8988T (cell line): Measurements from ENCODE around the gene TMEM45A.
"Not testable (repeated sequence)": the region's sequence is repeated elsewhere in the genome, so short reads cannot be mapped to it uniquely, and the experiment has no call there.

Source experiments
- DNase-seq: peaks from one replicate; pipeline ENCODE4 v3.0.0; 2011

Gene TMEM45A

DNA sequence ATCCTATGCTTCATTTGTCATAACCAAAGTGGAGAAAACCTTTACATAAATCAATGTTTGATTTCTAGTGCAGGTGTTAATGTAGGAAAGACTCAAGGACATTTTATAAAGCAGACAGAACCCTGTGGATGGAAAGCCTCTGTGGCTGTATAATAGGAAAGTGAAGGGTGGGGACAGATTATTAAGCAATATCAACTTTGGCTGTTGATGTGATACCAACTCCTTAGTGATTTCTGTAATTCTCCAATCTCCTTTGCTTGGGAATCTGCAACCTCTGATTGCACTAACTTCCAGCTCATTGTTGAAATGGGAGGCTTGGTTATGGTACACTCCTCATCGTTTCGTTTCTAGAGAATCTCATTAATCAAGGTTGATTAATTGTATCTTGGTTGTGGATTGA lies 87.7 kb downstream of the TMEM45A start:
- no peak for DNase-seq

GRCh38 chr3:100581650-100582049 lies 89.2 kb downstream of the TMEM45A start:
- no peak for DNase-seq

- not testable (repeated sequence) for DNase-seq
Observed at GRCh38 chr3:100582157-100582556, 89.7 kb downstream of the TMEM45A start.

DNA sequence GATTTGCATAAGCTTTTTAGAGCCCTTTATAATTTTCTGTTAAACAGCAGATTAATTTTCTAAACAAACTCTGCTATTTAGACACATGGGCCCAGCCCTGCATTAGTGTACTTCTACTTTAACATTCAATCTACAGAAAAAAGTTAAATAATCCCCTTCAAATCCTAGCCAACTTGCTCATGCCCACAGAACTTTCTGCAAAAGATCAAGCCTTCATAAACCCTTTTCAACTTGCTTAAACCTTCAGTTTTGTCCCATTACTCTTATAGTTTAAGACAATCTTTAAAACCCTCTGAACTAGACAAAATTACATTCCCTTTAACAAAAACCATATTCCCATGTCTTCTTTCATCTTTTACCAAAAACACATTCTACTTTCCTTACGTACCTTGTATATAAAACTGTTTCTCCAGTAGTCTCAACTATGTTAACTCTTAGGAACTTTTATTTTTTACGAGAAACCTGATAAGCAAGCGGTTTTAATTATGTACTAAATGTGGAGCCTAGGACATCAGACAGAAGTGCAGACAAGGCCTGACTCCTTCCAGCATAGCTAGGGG lies 91.8 kb downstream of the TMEM45A start:
- no peak for DNase-seq

DNA sequence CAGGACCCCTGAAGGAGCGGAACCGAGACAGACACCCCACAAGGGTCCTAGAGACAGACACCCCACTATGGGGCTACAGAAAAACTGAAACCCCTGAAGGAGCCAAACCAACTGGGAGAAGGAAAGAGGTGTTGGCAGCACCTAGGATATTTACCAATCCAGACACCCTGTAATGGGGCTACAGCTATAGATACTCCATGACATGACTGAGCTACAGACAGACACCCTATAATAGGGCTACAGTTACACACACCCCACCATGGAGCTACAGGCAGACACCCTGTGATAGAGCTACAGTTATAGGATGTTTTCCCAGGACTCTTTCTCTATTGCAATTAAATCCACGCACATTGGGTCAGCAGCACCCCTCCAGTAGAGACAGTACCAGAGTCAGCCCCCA lies 94.4 kb downstream of the TMEM45A start:
- no peak for DNase-seq

DNA sequence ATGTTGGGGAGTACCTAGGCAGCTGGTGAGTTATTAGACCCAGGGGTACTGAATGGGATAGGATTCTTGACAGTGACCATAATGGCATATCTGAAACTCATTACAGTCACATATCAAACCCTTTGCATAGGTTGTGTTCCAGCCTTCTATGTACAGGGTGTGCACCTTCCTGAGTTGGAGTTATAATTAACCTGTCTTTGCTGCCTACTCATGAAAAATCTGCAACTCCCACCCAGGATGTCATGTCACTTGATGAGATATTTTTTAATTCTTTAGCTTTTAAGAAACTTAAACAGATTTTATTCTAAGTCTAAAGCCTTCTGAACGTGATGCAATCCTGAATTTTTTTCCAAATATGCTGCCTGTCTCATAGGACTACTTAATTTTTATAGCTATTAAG lies 95.8 kb downstream of the TMEM45A start:
- no peak for DNase-seq

- DNase-seq: no peak
Observed at GRCh38 chr3:100590114-100590839, 97.9 kb downstream of the TMEM45A start.

DNA sequence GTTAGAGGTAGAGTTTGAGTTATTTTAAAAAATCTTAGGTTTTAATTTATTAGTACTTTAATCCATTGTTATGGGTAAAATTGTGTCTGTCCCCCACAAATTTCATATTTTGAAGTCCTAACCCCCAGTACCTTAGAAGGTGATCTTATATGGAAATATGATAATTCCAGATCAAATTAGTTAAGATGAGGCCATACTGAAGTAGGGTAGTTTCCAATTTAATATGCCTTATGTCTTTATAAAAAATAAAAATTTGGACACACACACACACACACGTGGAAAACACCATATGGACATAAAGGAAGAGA lies 98.4 kb downstream of the TMEM45A start:
- no peak for DNase-seq

DNA sequence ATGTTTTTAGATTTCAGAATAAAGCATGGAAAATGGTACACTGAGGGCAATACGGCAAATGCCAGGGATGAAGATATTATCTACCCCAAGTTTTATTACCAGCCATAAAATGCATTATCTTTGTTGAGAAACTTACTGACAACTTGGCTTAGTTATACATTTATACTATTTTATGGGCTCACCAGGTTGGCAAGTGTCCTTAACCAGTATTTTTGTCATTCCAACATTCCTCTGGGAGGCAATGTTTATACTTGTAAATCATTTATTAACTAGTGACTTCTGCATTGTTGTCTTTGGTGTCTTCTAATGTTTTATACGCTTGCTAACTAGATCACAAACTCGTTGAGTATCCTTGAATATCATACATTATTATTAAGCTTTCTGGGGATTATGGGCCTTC lies 99.0 kb downstream of the TMEM45A start:
- no peak for DNase-seq

- no peak for DNase-seq
Observed at GRCh38 chr3:100600181-100601042, 108.0 kb downstream of the TMEM45A start.

DNA sequence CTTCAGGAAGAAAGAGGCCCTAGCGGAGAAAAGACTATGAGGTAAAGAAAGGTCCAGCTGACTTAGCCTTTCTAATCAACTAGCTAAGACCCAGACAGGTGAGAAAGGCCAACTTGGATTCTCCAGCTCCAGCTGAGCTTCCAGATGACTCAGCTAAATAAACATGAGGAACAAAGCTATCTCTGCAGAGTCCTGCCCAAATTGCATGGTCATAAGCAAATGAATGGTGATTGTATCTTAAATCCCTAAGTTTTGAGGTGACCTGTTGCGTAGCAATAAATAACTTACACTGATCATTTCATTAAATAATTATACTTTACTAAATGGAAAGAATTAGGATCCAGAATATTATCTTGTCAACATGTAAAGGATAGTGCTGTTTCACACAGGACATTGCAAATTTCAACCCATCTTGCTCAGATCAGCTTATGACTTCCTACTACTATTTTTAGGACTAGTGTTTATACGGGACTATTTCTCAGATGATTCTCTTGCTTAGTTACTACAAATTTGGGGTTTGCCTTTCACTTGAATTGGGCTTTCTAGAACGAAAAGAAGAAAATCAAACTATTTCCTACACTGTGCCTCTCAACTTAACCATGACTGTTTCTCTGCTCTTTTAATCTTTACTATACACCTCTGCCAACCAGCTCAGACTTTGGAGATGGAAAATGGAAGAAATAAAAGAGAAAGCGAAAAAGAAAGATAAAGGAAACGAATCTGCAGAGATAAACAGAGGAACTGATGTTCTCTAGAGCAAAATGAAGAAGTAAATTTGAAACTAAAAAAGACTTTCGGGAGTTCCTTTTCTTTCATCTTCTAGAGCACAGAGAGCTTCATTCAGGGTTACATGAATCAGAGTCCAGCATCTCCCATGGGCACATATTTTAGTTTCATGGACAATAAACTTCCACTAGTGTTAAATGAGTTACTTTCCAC lies 110.4 kb downstream of the TMEM45A start:
- no peak for DNase-seq

DNA sequence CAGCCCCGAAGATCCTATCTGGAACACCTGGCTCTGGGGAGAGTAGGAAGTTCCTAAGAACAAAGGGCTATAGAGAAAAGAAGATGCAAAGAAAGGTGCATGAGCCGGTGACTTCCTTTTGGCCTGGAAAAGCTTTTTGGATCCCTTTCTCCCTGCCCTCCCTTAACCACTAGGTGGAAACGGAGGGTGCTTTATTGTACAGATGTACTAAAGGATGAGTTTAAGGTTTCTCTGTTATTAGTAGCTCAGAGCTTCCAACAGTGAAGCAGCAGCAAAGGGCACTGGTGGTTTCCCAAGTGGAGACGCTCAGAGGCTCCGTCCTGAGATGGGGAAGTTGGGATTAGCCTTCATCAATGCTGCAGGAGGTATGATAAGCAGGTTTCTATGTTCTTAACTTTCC lies 111.0 kb downstream of the TMEM45A start:
- no peak for DNase-seq

- DNase-seq: no peak
Observed at GRCh38 chr3:100605358-100605757, 112.9 kb downstream of the TMEM45A start.

- no peak for DNase-seq
Observed at GRCh38 chr3:100606894-100607512, 114.6 kb downstream of the TMEM45A start.

DNA sequence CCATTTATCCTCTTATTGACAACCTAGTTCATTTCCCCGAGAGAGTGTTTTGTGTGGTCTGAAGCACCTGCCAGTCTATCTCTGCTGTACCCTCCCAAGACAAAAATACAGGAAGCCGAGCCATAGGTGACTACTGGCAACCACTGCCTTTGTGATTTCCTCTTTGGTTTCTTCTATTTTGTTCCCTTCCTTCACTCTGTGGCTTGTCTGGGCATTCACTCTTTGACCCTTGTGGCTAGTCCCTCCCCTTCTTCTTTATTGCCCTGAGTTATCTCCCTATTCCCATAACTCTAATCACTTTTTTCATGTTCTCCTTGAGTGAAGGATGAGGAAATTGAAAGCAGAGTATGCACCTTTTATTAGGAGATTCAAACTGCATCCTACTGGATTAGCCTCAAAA lies 116.9 kb downstream of the TMEM45A start, which contains the start of gene ADGRG7:
Gene ADGRG7, plus strand, starts transcription at position 297 of the 400 bp plus-strand sequence. CDS start 256 bp downstream, outside the sequence.
- DNase-seq: no peak

- no peak for DNase-seq
Observed at GRCh38 chr3:100609963-100610362, 117.5 kb downstream of the TMEM45A start.

DNA sequence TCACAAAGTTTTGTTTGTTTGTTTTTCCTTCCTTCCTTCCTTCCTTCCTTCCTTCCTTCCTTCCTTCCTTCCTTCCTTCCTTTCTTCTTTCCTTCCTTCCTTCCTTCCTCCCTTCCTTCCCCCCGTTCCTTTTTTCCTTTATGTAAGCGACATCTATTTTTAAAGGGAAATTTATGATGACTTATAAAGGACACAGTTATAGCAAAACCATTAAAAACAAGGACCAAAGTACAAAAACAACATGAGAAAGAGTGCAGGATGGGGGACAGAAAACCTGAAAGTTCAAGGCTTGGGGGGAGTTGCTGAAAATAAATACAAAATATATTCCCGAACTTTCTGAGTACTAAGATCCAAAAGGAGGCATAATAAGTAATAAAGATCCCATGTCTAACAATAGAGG lies 118.8 kb downstream of the TMEM45A start:
- DNase-seq: no peak

GRCh38 chr3:100613721-100614390 lies 121.4 kb downstream of the TMEM45A start:
- no peak for DNase-seq

GRCh38 chr3:100614941-100615340 lies 122.5 kb downstream of the TMEM45A start:
- DNase-seq: no peak

GRCh38 chr3:100615684-100616083 lies 123.3 kb downstream of the TMEM45A start:
- DNase-seq: no peak

- DNase-seq: no peak
Observed at GRCh38 chr3:100621251-100621650, 128.8 kb downstream of the TMEM45A start.
